CD4-positive, alpha-beta memory T cell (primary cell): ENCODE measurements around the gene RNF169. TPM values are rescaled to one million over a fixed set of nuclear protein-coding genes. Genes with fewer than 3 reads are reported as not detected.
"Not testable (repeated sequence)": the region's sequence is repeated elsewhere in the genome, so short reads cannot be mapped to it uniquely, and the experiment has no call there.

Source experiments
- CTCF ChIA-PET: fragments of 350-600 bp; sonication (Branson Sonifier 250); formaldehyde crosslinking; loops from one replicate; lab custom pipeline; 2021; ENCODE audit warnings: inconsistent platforms; ENCODE audit not compliant: partially characterized antibody; lab: Charles Lee
- POLR2A ChIA-PET: fragments of 350-600 bp; sonication (Branson Sonifier 250); formaldehyde crosslinking; loops from one replicate; lab custom pipeline; 2021; ENCODE audit not compliant: partially characterized antibody; lab: Charles Lee
- DNase-seq, 5 donors: peaks; one replicate each; pipeline versions ENCODE4 v3.0.0 to v3.0.0-alpha.2; 2020 to 2022; ENCODE audit warnings: mixed read lengths in 1 of 5
- H3K27ac ChIP-seq: one replicate; pipeline ENCODE4 v1.7.0; 2013; ENCODE audit warnings: low read depth, low read length
- H3K27me3 ChIP-seq: 2 replicates; pipeline ENCODE4 v1.7.0; 2013; ENCODE audit warnings: mild to moderate bottlenecking, low read length, moderate library complexity; ENCODE audit not compliant: insufficient read depth
- H3K36me3 ChIP-seq: 2 replicates; pipeline ENCODE4 v1.7.0; 2013; ENCODE audit warnings: mild to moderate bottlenecking, low read length, moderate library complexity; ENCODE audit not compliant: insufficient read depth
- H3K4me1 ChIP-seq: 2 replicates; pipeline ENCODE4 v1.7.0; 2013; ENCODE audit warnings: mild to moderate bottlenecking, low read length, moderate library complexity; ENCODE audit not compliant: insufficient read depth
- H3K4me3 ChIP-seq, 2 donors: one replicate each; pipeline ENCODE4 v1.7.0; 2013; ENCODE audit warnings: low read length in 2 of 2, mild to moderate bottlenecking in 1 of 2
- H3K9me3 ChIP-seq, 2 donors: one replicate each; pipeline ENCODE4 v1.7.0; 2013; ENCODE audit warnings: low read length in 2 of 2, control low read depth in 1 of 2; ENCODE audit not compliant: control insufficient read depth in 1 of 2
- H3K27ac Mint-ChIP-seq, 7 donors: one replicate each; pipeline ENCODE4 v1.8.0; 2020 to 2021; ENCODE audit warnings: mixed read lengths in 7 of 7, mild to moderate bottlenecking in 6 of 7, inconsistent platforms in 3 of 7, moderate library complexity in 3 of 7
- H3K27me3 Mint-ChIP-seq, 2 donors: one replicate each; pipeline ENCODE4 v1.8.0; 2020 to 2021; ENCODE audit warnings: mixed read lengths in 2 of 2
- H3K36me3 Mint-ChIP-seq, 2 donors: one replicate each; pipeline ENCODE4 v1.8.0; 2020 to 2021; ENCODE audit warnings: mixed read lengths in 2 of 2, inconsistent platforms in 1 of 2, mild to moderate bottlenecking in 1 of 2
- H3K4me1 Mint-ChIP-seq, 4 donors: one replicate each; pipeline ENCODE4 v1.8.0; 2020 to 2021; ENCODE audit warnings: mixed read lengths in 4 of 4, mild to moderate bottlenecking in 1 of 4
- H3K4me3 Mint-ChIP-seq, 8 donors: one replicate each; pipeline ENCODE4 v1.8.0; 2020 to 2021; ENCODE audit warnings: mixed read lengths in 8 of 8, mild to moderate bottlenecking in 7 of 8, moderate library complexity in 6 of 8, inconsistent platforms in 3 of 8
- H3K9me3 Mint-ChIP-seq, 8 donors: one replicate each; pipeline ENCODE4 v1.8.0; 2020 to 2021; ENCODE audit warnings: mixed read lengths in 8 of 8, mild to moderate bottlenecking in 5 of 8, inconsistent platforms in 3 of 8, moderate library complexity in 1 of 8
- intact Hi-C: fragments of 100-400 bp; cut with micrococcal nuclease; formaldehyde crosslinking; loops from one replicate; pipeline ENCODE4 v1.15.1; 2023
- polyA plus RNA-seq, 2 donors: library from polyadenylated mRNA; unstranded; fragments of 300-500 nt; fragmentation: Illumina TruSeq; gene quantifications; one replicate each; pipeline ENCODE4 v1.2.3, GENCODE V29; 2021
- total RNA-seq, 2 experiments: library from RNA; stranded (reverse); gene quantifications; one replicate each; pipeline ENCODE4 v1.2.3, GENCODE V29; 2021

The RNF169 gene
- total and polyA plus RNA-seq, 4 experiments from 2014 or later = 0.13 to 25.0 (median 13.2) TPM

DNA sequence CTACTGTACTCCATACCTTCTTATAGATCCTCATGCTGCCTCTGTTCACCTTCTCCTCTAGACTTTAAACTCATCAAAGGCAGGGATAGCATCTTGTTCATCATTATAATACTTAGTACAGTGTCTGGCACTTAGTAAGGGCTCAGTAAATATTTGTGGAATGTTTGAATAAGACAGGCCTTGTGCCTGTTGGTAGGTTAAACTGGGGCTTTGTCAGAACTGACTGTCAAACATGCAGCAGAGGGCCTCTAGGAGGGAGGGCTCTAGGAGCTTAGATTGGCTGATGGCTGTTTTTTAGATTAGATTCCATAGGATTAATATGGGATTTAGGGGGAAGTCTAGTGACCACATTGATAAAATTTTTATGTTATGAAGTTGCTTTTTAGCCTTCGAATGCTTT lies 70.8 kb downstream of the RNF169 start:
- intact Hi-C loops = no loop called here
- no peak overlapping the region for H3K4me3 Mint-ChIP-seq
- no peak for DNase-seq
- no peaks in the 10 kb centered on the region for H3K27me3 Mint-ChIP-seq
- POLR2A ChIA-PET = no interaction called here
- Histone ChIP-seq H3K27me3 (no peaks in the 10 kb centered on the region), H3K4me1 (peaks cover 11% of the 10 kb centered on the region), H3K9me3 (no peaks in the 10 kb centered on the region), H3K36me3 (peaks cover 22% of the 10 kb centered on the region), H3K27ac (no peak overlapping the region), H3K4me3 (no peak overlapping the region)
- peaks cover 71 to 85% of the 10 kb centered on the region in 2 donors for H3K36me3 Mint-ChIP-seq
- peaks cover 0 to 14% (median 10%) of the 10 kb centered on the region in 8 donors for H3K9me3 Mint-ChIP-seq
- H3K4me1 Mint-ChIP-seq = peaks cover 18 to 41% (median 33%) of the 10 kb centered on the region in 4 donors
- CTCF ChIA-PET = interaction anchor here (1.0 kb wide), 1 partner anchor 80 kb away, joined by 3 read pairs; no protein-coding TSS in a partner anchor
- peak overlapping the region in 4 of 7 donors; percentile 2 to 20 (median 9) for H3K27ac Mint-ChIP-seq

DNA sequence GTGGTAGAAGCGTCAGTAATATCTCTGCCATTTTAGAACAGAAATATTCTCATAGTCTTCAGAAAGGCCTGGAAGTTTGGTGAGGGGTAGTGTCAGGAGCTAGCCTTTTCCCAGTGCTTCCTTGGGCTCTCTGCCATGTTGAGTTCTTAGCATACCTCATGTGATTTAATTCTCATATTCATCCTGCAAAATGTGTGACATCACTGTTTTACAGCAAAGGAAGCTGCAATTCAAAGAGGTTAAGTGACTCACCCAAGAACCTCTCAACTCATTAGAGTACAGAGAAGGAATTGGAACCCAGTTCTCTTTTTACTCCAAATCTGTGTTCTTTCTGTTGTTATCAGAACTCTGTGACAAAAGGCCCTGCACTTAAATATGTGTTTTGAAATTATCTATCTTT lies 72.1 kb downstream of the RNF169 start:
- Mint-ChIP-seq H3K4me3 (no peak overlapping the region), H3K9me3 (peaks cover 0 to 26% (median 19%) of the 10 kb centered on the region in 8 donors), H3K4me1 (peaks cover 18 to 41% (median 33%) of the 10 kb centered on the region in 4 donors), H3K27ac (peak overlapping the region in 1 of 7 donors; percentile 0), H3K27me3 (no peaks in the 10 kb centered on the region), H3K36me3 (peaks cover 81 to 93% of the 10 kb centered on the region in 2 donors)
- H3K4me1 ChIP-seq = peaks cover 11% of the 10 kb centered on the region
- no peak overlapping the region for H3K27ac ChIP-seq
- H3K4me3 ChIP-seq = no peak overlapping the region
- H3K36me3 ChIP-seq = peaks cover 22% of the 10 kb centered on the region
- ChIA-PET POLR2A (no interaction called here), CTCF (interaction anchor here (1.6 kb wide), 1 partner anchor 24 kb away, joined by 4 read pairs; no protein-coding TSS in a partner anchor)
- H3K9me3 ChIP-seq = no peaks in the 10 kb centered on the region
- H3K27me3 ChIP-seq = no peaks in the 10 kb centered on the region
- intact Hi-C loops = no loop called here
- no peak for DNase-seq

DNA sequence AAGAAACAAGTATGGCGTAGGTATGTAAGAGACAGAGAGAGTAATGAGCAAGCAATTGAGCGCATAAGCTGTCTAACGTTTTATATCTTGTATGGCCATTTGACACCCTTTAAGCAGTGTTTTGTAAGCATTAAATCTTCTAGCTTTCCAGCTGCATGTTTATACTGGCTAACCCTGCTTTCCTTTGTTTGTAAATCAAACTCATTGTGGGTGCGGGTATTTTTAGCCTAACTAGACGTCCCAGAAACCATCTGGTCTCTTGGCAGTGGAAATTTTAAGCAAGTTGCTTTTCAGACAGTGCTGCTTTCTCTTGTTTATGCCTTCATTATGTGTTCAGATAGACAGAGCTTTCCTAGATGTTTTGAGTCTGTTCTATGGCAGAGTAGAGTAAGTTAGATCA lies 73.5 kb downstream of the RNF169 start:
- Mint-ChIP-seq H3K27ac (no peak overlapping the region), H3K4me1 (peaks cover 12 to 31% (median 24%) of the 10 kb centered on the region in 4 donors), H3K9me3 (peaks cover 0 to 34% (median 29%) of the 10 kb centered on the region in 8 donors), H3K27me3 (no peaks in the 10 kb centered on the region), H3K4me3 (no peak overlapping the region), H3K36me3 (peaks cover 81 to 93% of the 10 kb centered on the region in 2 donors)
- intact Hi-C loops = no loop called here
- H3K4me3 ChIP-seq = no peak overlapping the region
- peaks cover 0 to 7% of the 10 kb centered on the region in 2 donors for H3K9me3 ChIP-seq
- ChIA-PET POLR2A (interaction anchor here (0.6 kb wide), 1 partner anchor 17 kb away, joined by 3 read pairs; no protein-coding TSS in a partner anchor), CTCF (no interaction called here)
- peaks cover 11% of the 10 kb centered on the region for H3K4me1 ChIP-seq
- no peak for DNase-seq
- H3K27me3 ChIP-seq = no peaks in the 10 kb centered on the region
- peaks cover 22% of the 10 kb centered on the region for H3K36me3 ChIP-seq
- no peak overlapping the region for H3K27ac ChIP-seq

DNA sequence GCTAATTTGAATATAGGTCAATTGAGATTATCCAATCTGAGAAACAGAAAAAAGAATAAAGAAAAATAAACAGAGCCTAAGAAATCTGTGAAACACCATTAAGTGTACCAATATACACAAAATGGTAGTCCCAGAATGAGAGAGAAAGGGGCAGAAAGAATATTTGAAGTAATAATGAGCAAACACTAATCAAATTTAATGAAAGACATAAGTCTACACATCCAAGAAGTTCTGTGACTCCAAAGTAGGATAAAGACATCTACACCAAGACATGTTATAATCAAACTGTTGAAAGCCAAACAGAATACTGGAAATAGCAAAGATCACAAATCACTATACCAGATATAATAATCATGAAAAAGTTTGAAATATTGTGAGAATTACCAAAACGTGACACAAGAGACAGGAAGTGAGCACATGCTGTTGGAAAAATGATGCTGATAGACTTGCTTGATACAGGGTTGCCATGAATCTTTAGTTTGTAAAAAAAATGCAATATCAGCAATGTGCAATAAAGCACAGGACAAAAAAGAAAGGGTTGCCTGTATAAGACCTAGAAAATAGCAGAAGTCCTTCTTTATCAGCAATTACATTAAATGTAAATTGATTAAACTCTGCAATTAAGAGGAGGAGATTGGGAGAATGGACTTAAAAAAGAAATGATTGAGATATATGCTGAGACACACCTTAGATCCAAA lies 75.8 kb downstream of the RNF169 start:
- Mint-ChIP-seq H3K27ac (no peak overlapping the region), H3K9me3 (peaks cover 0 to 43% (median 35%) of the 10 kb centered on the region in 8 donors), H3K27me3 (no peaks in the 10 kb centered on the region), H3K4me1 (peaks cover 0 to 9% (median 4%) of the 10 kb centered on the region in 4 donors), H3K36me3 (peaks cover 76 to 89% of the 10 kb centered on the region in 2 donors), H3K4me3 (no peak overlapping the region)
- Histone ChIP-seq H3K27me3 (no peaks in the 10 kb centered on the region), H3K9me3 (peaks cover 0 to 8% of the 10 kb centered on the region in 2 donors), H3K4me1 (no peaks in the 10 kb centered on the region), H3K4me3 (no peak overlapping the region), H3K27ac (no peak overlapping the region), H3K36me3 (peaks cover 15% of the 10 kb centered on the region)
- intact Hi-C loops = no loop called here
- ChIA-PET CTCF (interaction anchor here (0.7 kb wide), 1 partner anchor 24 kb away, joined by 5 read pairs; no protein-coding TSS in a partner anchor), POLR2A (no interaction called here)
- DNase-seq = no peak

DNA sequence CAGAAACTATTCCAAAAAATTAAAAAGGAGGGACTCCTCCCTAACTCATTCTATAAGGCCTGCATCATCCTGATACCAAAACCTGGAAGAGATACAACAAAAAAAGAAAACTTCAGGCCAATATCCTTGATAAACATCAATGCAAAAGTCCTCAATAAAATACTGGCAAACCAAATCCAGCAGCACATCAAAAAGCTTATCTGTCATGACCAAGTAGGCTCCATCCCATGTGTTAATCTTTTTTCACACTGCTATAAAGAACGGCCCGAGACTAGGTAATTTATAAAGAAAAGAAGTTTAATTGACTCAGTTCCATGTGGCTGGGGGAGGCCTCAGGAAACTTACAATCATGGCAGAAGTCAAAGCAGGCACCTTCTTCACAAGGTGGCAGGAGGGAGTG lies 76.9 kb downstream of the RNF169 start:
- DNase-seq, H3K4me1 Mint-ChIP-seq, H3K27ac ChIP-seq, CTCF ChIA-PET, POLR2A ChIA-PET, H3K27me3 ChIP-seq, H3K4me3 Mint-ChIP-seq, H3K9me3 ChIP-seq, H3K27me3 Mint-ChIP-seq, intact Hi-C loops, H3K4me3 ChIP-seq, H3K4me1 ChIP-seq: not testable (repeated sequence)
- peaks cover 11% of the 10 kb centered on the region for H3K36me3 ChIP-seq
- peak overlapping the region in 1 of 7 donors; percentile 24 for H3K27ac Mint-ChIP-seq
- H3K36me3 Mint-ChIP-seq = peaks cover 71 to 87% of the 10 kb centered on the region in 2 donors
- peaks cover 0 to 43% (median 35%) of the 10 kb centered on the region in 8 donors for H3K9me3 Mint-ChIP-seq

DNA sequence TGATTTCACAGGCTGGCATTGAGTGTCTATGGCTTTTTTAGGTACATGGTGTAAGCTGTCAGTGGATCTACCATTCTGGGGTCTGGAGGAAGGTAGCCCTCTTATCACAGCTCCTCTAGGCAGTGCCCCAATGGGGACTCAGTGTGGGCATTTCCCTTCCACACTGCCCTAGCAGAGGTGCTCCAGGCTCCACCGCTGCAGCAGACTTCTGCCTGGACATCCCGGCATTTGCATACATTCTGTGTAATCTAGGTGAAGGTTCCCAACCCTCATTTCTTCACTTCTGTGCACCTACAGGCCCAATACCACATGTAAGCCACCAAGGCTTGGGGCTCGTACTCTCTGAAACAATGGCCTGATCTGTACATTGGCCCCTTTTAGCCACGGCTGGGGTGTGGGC lies 78.3 kb downstream of the RNF169 start:
- Mint-ChIP-seq H3K9me3 (peaks cover 0 to 43% (median 34%) of the 10 kb centered on the region in 8 donors), H3K4me3 (no peak overlapping the region), H3K4me1 (peaks cover 0 to 9% (median 2%) of the 10 kb centered on the region in 4 donors), H3K27me3 (no peaks in the 10 kb centered on the region), H3K36me3 (peaks cover 74 to 78% of the 10 kb centered on the region in 2 donors), H3K27ac (no peak overlapping the region)
- Histone ChIP-seq H3K4me3 (no peak overlapping the region), H3K27me3 (no peaks in the 10 kb centered on the region), H3K4me1 (no peaks in the 10 kb centered on the region), H3K9me3 (peaks cover 0 to 8% of the 10 kb centered on the region in 2 donors), H3K36me3 (peaks cover 7% of the 10 kb centered on the region), H3K27ac (no peak overlapping the region)
- intact Hi-C loops = no loop called here
- ChIA-PET CTCF (no interaction called here), POLR2A (no interaction called here)
- no peak for DNase-seq

DNA sequence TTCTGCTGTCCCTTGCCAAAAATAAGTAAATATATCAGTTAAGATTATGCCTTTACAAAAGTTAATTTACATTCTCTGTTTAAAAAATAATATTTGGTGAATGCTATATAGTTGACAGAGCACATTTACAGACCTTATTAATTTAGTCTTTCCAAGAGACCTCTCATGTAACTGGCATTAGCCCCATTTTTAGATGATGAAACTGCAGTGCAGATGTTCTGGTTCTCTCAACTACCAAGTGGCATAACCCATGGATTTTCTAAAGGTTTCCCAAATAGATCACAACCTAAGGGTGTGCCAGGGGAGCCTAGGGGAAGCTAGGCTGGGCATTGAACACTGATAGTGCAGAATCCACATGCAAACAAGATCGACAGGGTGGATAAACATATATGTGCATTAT lies 88.5 kb downstream of the RNF169 start:
- DNase-seq = no peak
- no peak overlapping the region for H3K4me3 Mint-ChIP-seq
- no peaks in the 10 kb centered on the region for H3K4me1 ChIP-seq
- no peak overlapping the region for H3K27ac Mint-ChIP-seq
- no peaks in the 10 kb centered on the region for H3K9me3 Mint-ChIP-seq
- no peak overlapping the region for H3K27ac ChIP-seq
- intact Hi-C loops = no loop called here
- H3K36me3 ChIP-seq = peaks cover 25% of the 10 kb centered on the region
- peaks cover 0 to 6% (median 2%) of the 10 kb centered on the region in 4 donors for H3K4me1 Mint-ChIP-seq
- H3K27me3 Mint-ChIP-seq = no peaks in the 10 kb centered on the region
- no peaks in the 10 kb centered on the region for H3K27me3 ChIP-seq
- no peaks in the 10 kb centered on the region for H3K9me3 ChIP-seq
- peaks cover 61 to 80% of the 10 kb centered on the region in 2 donors for H3K36me3 Mint-ChIP-seq
- H3K4me3 ChIP-seq = no peak overlapping the region
- ChIA-PET CTCF (no interaction called here), POLR2A (interaction anchor here (1.0 kb wide), 1 partner anchor 10 kb away, joined by 4 read pairs; no protein-coding TSS in a partner anchor)
